ENCODE results near the gene ZFTA. TPM values are rescaled to one million over a fixed set of nuclear protein-coding genes. Genes with fewer than 3 reads are reported as not detected.

Gene ZFTA
- total RNA-seq, 1 experiment from 2014 or later, result 30.8 TPM

DNA sequence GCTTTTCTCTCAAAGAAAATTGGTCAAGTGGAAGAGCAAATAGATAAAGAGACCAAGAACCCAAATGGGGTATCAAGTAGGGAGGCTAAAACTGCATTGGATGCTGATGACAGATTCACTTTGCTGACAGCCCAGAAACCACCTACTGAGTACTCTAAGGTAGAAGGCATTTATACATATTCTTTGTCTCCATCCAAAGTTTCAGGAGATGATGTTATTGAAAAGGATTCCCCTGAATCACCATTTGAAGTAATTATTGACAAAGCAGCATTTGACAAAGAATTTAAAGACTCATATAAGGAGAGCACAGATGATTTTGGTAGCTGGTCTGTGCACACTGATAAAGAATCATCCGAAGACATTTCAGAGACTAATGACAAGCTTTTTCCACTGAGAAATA is 49.6 kb downstream of the ZFTA start:
- intact Hi-C loops (cut with micrococcal nuclease; ENCODE audit: unreplicated experiment), result no loop called here
- ChIA-PET CTCF (no interaction called here), POLR2A (no interaction called here)
- no peaks in the 10 kb centered on the region; the same call in 1 of the 2 replicates for H3K36me3 ChIP-seq (ENCODE audit: control insufficient read depth, insufficient read depth, low read length)
- H3K27me3 Mint-ChIP-seq (ENCODE audit: insufficient read depth, unreplicated experiment), result no peaks in the 10 kb centered on the region
- peaks cover 6% of the 10 kb centered on the region for H3K4me1 Mint-ChIP-seq (ENCODE audit: low read depth, unreplicated experiment)
- no peaks in the 10 kb centered on the region for H3K27me3 ChIP-seq (replicated peaks; ENCODE audit: control insufficient read depth, insufficient read depth, low read length)
- no peaks in the 10 kb centered on the region for H3K9me3 Mint-ChIP-seq (ENCODE audit: unreplicated experiment)
- BruUV-seq (replicated peaks), result no TSS peak
- H3K9me3 ChIP-seq, result no peaks in the 10 kb centered on the region
- H3K27ac Mint-ChIP-seq (ENCODE audit: unreplicated experiment), result no peak overlapping the region
- H3K36me3 Mint-ChIP-seq (ENCODE audit: insufficient read depth, unreplicated experiment), result peaks cover 18% of the 10 kb centered on the region
- DNase-seq, result no peak
- H3K4me3 Mint-ChIP-seq (ENCODE audit: unreplicated experiment), result no peak overlapping the region
- H3K4me3 ChIP-seq (ENCODE audit: low read depth, low read length), result no peak overlapping the region
- H3K4me1 ChIP-seq, result no peaks in the 10 kb centered on the region
- TF ChIP-seq, protein P1, sequence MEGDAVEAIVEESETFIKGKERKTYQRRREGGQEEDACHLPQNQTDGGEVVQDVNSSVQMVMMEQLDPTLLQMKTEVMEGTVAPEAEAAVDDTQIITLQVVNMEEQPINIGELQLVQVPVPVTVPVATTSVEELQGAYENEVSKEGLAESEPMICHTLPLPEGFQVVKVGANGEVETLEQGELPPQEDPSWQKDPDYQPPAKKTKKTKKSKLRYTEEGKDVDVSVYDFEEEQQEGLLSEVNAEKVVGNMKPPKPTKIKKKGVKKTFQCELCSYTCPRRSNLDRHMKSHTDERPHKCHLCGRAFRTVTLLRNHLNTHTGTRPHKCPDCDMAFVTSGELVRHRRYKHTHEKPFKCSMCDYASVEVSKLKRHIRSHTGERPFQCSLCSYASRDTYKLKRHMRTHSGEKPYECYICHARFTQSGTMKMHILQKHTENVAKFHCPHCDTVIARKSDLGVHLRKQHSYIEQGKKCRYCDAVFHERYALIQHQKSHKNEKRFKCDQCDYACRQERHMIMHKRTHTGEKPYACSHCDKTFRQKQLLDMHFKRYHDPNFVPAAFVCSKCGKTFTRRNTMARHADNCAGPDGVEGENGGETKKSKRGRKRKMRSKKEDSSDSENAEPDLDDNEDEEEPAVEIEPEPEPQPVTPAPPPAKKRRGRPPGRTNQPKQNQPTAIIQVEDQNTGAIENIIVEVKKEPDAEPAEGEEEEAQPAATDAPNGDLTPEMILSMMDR (IDR thresholded peaks at IDR 0.05; ENCODE audit: insufficient read depth in 1 of 2, low read depth in 1 of 2, low read length in 1 of 2, severe bottlenecking in 1 of 2, unreplicated experiment in 1 of 2), result no peak

Other genes starting within 250 kb of the ZFTA start
- gene PLAAT4, start 232.0 kb downstream of the ZFTA start, total RNA-seq (2022), result 1.2 TPM in 2 replicates
- gene PLAAT2, start 205.4 kb downstream of the ZFTA start, total RNA-seq (2022), result 1.2 TPM in 1 of 2 replicates, not detected in the other
- gene PLAAT3, start 154.3 kb downstream of the ZFTA start, total RNA-seq (2022), result 50.9 and 57.9 TPM in 2 replicates
- gene ATL3, start 97.4 kb downstream of the ZFTA start, total RNA-seq (2022), result 50.2 and 55.1 TPM in 2 replicates
- 162 and 179 TPM in 2 replicates for gene RTN3, start 87.3 kb downstream of the ZFTA start, total RNA-seq (2022)
- gene SPINDOC, start 44.7 kb upstream of the ZFTA start, total RNA-seq (2022), result 71.2 and 72.1 TPM in 2 replicates
- gene MARK2, start 70.3 kb upstream of the ZFTA start, total RNA-seq (2022), result 63.5 and 64.5 TPM in 2 replicates
- gene RCOR2, start 148.4 kb upstream of the ZFTA start, total RNA-seq (2022), result 1.5 and 1.8 TPM in 2 replicates
- 42.7 and 43.7 TPM in 2 replicates for gene NAA40, start 170.2 kb upstream of the ZFTA start, total RNA-seq (2022)
- gene COX8A, start 205.8 kb upstream of the ZFTA start, total RNA-seq (2022), result 376 and 448 TPM in 2 replicates
- gene OTUB1, start 217.7 kb upstream of the ZFTA start, total RNA-seq (2022), result 140 and 152 TPM in 2 replicates

Measured in Caco-2 (cell line).